ENCODE results near the gene CYP2A7. TPM values are rescaled to one million over a fixed set of nuclear protein-coding genes. Genes with fewer than 3 reads are reported as not detected.

Gene CYP2A7
- total and polyA plus RNA-seq, 9 of the 15 experiments (the other 6 are each of a cell fraction or from before 2014, with no cell fraction given) = 0.22 TPM; not detected in 8

- peak overlapping the region; percentile 93 for H3K27ac ChIP-seq (ENCODE audit: extremely low read depth, low read depth, low read length)
- no peaks in the 10 kb centered on the region for H3K36me3 ChIP-seq (ENCODE audit: control insufficient read depth, insufficient read depth, low read length)
- no peak overlapping the region for H3K4me2 ChIP-seq (ENCODE audit: insufficient read depth, low read length)
- H3K9me3 ChIP-seq (replicated peaks; ENCODE audit: control insufficient read depth, insufficient read depth, low read depth, low read length) = peaks cover 2% of the 10 kb centered on the region; the same call in 1 of the 2 replicates
- in situ Hi-C loops (cut with MboI) = no loop called here
- no peaks in the 10 kb centered on the region for H3K9me1 ChIP-seq (ENCODE audit: control insufficient read depth, insufficient read depth, low read length)
- no TSS peak for BruUV-seq (replicated peaks)
- WGBS (ENCODE audit: insufficient coverage, low coverage, missing lambda C conversion rate) = 84% methylated on average over 3 of the region's 3 CpGs
- peak overlapping the region; percentile 90 for H2AFZ ChIP-seq (ENCODE audit: low read depth, low read length)
- FAIRE-seq (no peak), DNase-seq (ENCODE audit: extremely low read depth in 1 of 4, low spot score in 3 of 4) (peak in 1 of 4 experiments; percentile 35), ATAC-seq (peak; percentile 35)
- TF ChIP-seq CXXC5 (CRISPR knock-in tag; IDR thresholded peaks at IDR 0.05) = 0 out of 2 replicates have a peak, but pooled peaks have one; percentile 12
- no peak for TF ChIP-seq ZNF512 (tag; IDR thresholded peaks at IDR 0.05)
- no peak overlapping the region for H3K9ac ChIP-seq (ENCODE audit: insufficient read depth in 1 of 2, low read depth in 2 of 2, low read length in 2 of 2)
- no peaks in the 10 kb centered on the region for H3K27me3 ChIP-seq (ENCODE audit: control insufficient read depth in 2 of 2, insufficient read depth in 2 of 2, low read length in 2 of 2)
- peaks cover 26 to 34% of the 10 kb centered on the region in 2 experiments for H3K4me1 ChIP-seq (replicated peaks in 1 of 2; ENCODE audit: control insufficient read depth in 2 of 2, insufficient read depth in 2 of 2, low read length in 2 of 2)
- H3K79me2 ChIP-seq (ENCODE audit: control insufficient read depth, insufficient read depth, low read length) = no peaks in the 10 kb centered on the region
- H3K4me3 ChIP-seq = no peak overlapping the region
- ChIA-PET POLR2A (no interaction called here), CTCF (ENCODE audit: low intra/inter-chr PET ratio) (no interaction called here)
- intact Hi-C loops (cut with micrococcal nuclease) = no loop called here
- H4K20me1 ChIP-seq (replicated peaks; ENCODE audit: control insufficient read depth, insufficient read depth, low read length) = no peaks in the 10 kb centered on the region
Measured at GRCh38 chr19:40862333-40862732, 19.7 kb downstream of the CYP2A7 start.

- CTCF ChIA-PET (ENCODE audit: low intra/inter-chr PET ratio) = interaction anchor here (0.5 kb wide), 1 partner anchor 63 kb away, joined by 3 read pairs; no protein-coding TSS in a partner anchor
- Histone ChIP-seq H4K20me1 (replicated peaks; ENCODE audit: control insufficient read depth, insufficient read depth, low read length) (no peaks in the 10 kb centered on the region), H3K36me3 (ENCODE audit: control insufficient read depth, insufficient read depth, low read length) (no peaks in the 10 kb centered on the region), H3K79me2 (ENCODE audit: control insufficient read depth, insufficient read depth, low read length) (no peaks in the 10 kb centered on the region), H3K4me3 (no peak overlapping the region), H2AFZ (ENCODE audit: low read depth, low read length) (peak overlapping the region; percentile 64; the same call in 1 of the 2 replicates), H3K4me2 (ENCODE audit: insufficient read depth, low read length) (no peak overlapping the region), H3K4me1 (replicated peaks in 1 of 2; ENCODE audit: control insufficient read depth in 2 of 2, insufficient read depth in 2 of 2, low read length in 2 of 2) (peaks cover 14 to 16% of the 10 kb centered on the region in 2 experiments), H3K9me3 (replicated peaks; ENCODE audit: control insufficient read depth, insufficient read depth, low read depth, low read length) (peaks cover 2% of the 10 kb centered on the region; the same call in 1 of the 2 replicates), H3K9ac (ENCODE audit: insufficient read depth in 1 of 2, low read depth in 2 of 2, low read length in 2 of 2) (no peak overlapping the region), H3K9me1 (ENCODE audit: control insufficient read depth, insufficient read depth, low read length) (no peaks in the 10 kb centered on the region), H3K27me3 (ENCODE audit: control insufficient read depth in 2 of 2, insufficient read depth in 2 of 2, low read length in 2 of 2) (no peaks in the 10 kb centered on the region), H3K27ac (ENCODE audit: extremely low read depth, low read depth, low read length) (no peak overlapping the region)
- no TSS peak for BruUV-seq (replicated peaks)
- WGBS (ENCODE audit: insufficient coverage, low coverage, missing lambda C conversion rate) = 70% methylated on average over 5 of the region's 5 CpGs
- in situ Hi-C loops (cut with MboI) (no loop called here), intact Hi-C loops (cut with micrococcal nuclease) (no loop called here)
- ATAC-seq = peak; percentile 55
- FAIRE-seq = no peak
- POLR2A ChIA-PET = no interaction called here
- DNase-seq (ENCODE audit: extremely low read depth in 1 of 4, low spot score in 3 of 4) = peak in 1 of 4 experiments; percentile 25
- TF ChIP-seq CTCF (IDR thresholded peaks at IDR 0.05 in 2 of 3, conservative IDR thresholded peaks at IDR 0.05 in 1 of 3; ENCODE audit: insufficient read depth in 2 of 3, low read depth in 1 of 3, low read length in 3 of 3) = peak in 2 of 3 experiments; percentile 41 to 43; a peak in 4 of 6 replicates
- TF ChIP-seq RAD21 (CRISPR knock-in tag; conservative IDR thresholded peaks at IDR 0.05 in 1 of 2, IDR thresholded peaks at IDR 0.05 in 1 of 2) = peak in 1 of 2 experiments; percentile 51; a peak in 2 of 4 replicates
- no peak for TF ChIP-seq ELF1 (tag; IDR thresholded peaks at IDR 0.05)
- TF ChIP-seq GABPB1 (CRISPR knock-in tag; IDR thresholded peaks at IDR 0.05) = no peak
Measured at GRCh38 chr19:40858109-40858508, 23.9 kb downstream of the CYP2A7 start.
